Measurements from ENCODE around the gene OVAAL. TPM values are rescaled to one million over a fixed set of nuclear protein-coding genes. Genes with fewer than 3 reads are reported as not detected.

The OVAAL gene
- total RNA-seq, 2 experiments from 2014 or later, result not detected

GRCh38 chr1:180611016-180611930 lies 52.5 kb downstream of the OVAAL start:
- intact Hi-C loops (cut with micrococcal nuclease), result no loop called here
- Mint-ChIP-seq H3K9me3 (no peaks in the 10 kb centered on the region), H3K27ac (no peak overlapping the region), H3K4me3 (no peak overlapping the region), H3K27me3 (no peaks in the 10 kb centered on the region), H3K36me3 (ENCODE audit: low read depth) (no peaks in the 10 kb centered on the region), H3K4me1 (ENCODE audit: low read depth) (peaks cover 5% of the 10 kb centered on the region)
- TF ChIP-seq CTCF (IDR thresholded peaks at IDR 0.05), result no peak
- ChIA-PET CTCF (no interaction called here), POLR2A (no interaction called here)
- ATAC-seq (peak; percentile 62), DNase-seq (no peak)

GRCh38 chr1:180612632-180613031 lies 53.9 kb downstream of the OVAAL start:
- no peak for ATAC-seq
- ChIA-PET POLR2A (no interaction called here), CTCF (interaction anchor here (0.6 kb wide), 1 partner anchor 31 kb away, joined by 3 read pairs; no protein-coding TSS in a partner anchor)
- Mint-ChIP-seq H3K27me3 (no peaks in the 10 kb centered on the region), H3K4me1 (ENCODE audit: low read depth) (peaks cover 5% of the 10 kb centered on the region), H3K27ac (no peak overlapping the region), H3K9me3 (no peaks in the 10 kb centered on the region), H3K4me3 (no peak overlapping the region), H3K36me3 (ENCODE audit: low read depth) (no peaks in the 10 kb centered on the region)
- DNase-seq, result no peak
- intact Hi-C loops (cut with micrococcal nuclease), result no loop called here
- no peak for TF ChIP-seq CTCF (IDR thresholded peaks at IDR 0.05)

GRCh38 chr1:180614730-180615129 lies 56.0 kb downstream of the OVAAL start:
- intact Hi-C loops (cut with micrococcal nuclease), result no loop called here
- no peaks in the 10 kb centered on the region for H3K27me3 Mint-ChIP-seq
- H3K27ac Mint-ChIP-seq, result no peak overlapping the region
- no peaks in the 10 kb centered on the region for H3K36me3 Mint-ChIP-seq (ENCODE audit: low read depth)
- peaks cover 5% of the 10 kb centered on the region for H3K4me1 Mint-ChIP-seq (ENCODE audit: low read depth)
- no peak overlapping the region for H3K4me3 Mint-ChIP-seq
- H3K9me3 Mint-ChIP-seq, result no peaks in the 10 kb centered on the region
- DNase-seq (no peak), ATAC-seq (no peak)
- POLR2A ChIA-PET, result no interaction called here
- no peak for TF ChIP-seq CTCF (IDR thresholded peaks at IDR 0.05)
- CTCF ChIA-PET, result interaction anchor here (1.3 kb wide), 1 partner anchor 99 kb away, joined by 3 read pairs; no protein-coding TSS in a partner anchor

- intact Hi-C loops (cut with micrococcal nuclease), result no loop called here
- Mint-ChIP-seq H3K27ac (no peak overlapping the region), H3K4me1 (ENCODE audit: low read depth) (peaks cover 5% of the 10 kb centered on the region), H3K9me3 (no peaks in the 10 kb centered on the region), H3K4me3 (no peak overlapping the region), H3K36me3 (ENCODE audit: low read depth) (no peaks in the 10 kb centered on the region), H3K27me3 (no peaks in the 10 kb centered on the region)
- ATAC-seq, result no peak
- CTCF ChIA-PET, result interaction anchor here (1.3 kb wide), 1 partner anchor 100 kb away, joined by 3 read pairs; no protein-coding TSS in a partner anchor
- POLR2A ChIA-PET, result interaction anchor here (0.9 kb wide), 1 partner anchor 16 kb away, joined by 6 read pairs; the partner anchor contains the start of gene XPR1
- no peak for DNase-seq
- TF ChIP-seq CTCF (IDR thresholded peaks at IDR 0.05), result no peak
These were observed 56.9 kb downstream of the OVAAL start for GRCh38 chr1:180615493-180616290.

Other genes starting within 250 kb of the OVAAL start
- gene ACBD6, start 56.4 kb upstream of the OVAAL start, total RNA-seq, result 10 to 100 TPM; 41.3 to 45.0 TPM
- gene XPR1, start 73.1 kb downstream of the OVAAL start, total RNA-seq, result 10 to 100 TPM; 12.8 to 14.4 TPM

Measured in activated CD8-positive, alpha-beta T cell treated with anti-CD3 and anti-CD28 coated beads for 36 hours (primary cell).